Measurements from ENCODE around the gene STARD7. TPM values are rescaled to one million over a fixed set of nuclear protein-coding genes. Genes with fewer than 3 reads are reported as not detected.
"Not testable (repeated sequence)": the region's sequence is repeated elsewhere in the genome, so short reads cannot be mapped to it uniquely, and the experiment has no call there.

The STARD7 gene
- total RNA-seq, 1 donor from 2014 or later, result 142 TPM

- intact Hi-C loops (cut with DNase I), result no loop called here
- no peak for DNase-seq (ENCODE audit: low spot score)
Measured at GRCh38 chr2:96239091-96239490, 30.5 kb upstream of the STARD7 start.

GRCh38 chr2:96238266-96238665 lies 29.6 kb upstream of the STARD7 start:
- no peak for DNase-seq (ENCODE audit: low spot score)

GRCh38 chr2:96236882-96237281 lies 28.3 kb upstream of the STARD7 start:
- no peak for DNase-seq (ENCODE audit: low spot score)
- intact Hi-C loops (cut with DNase I), result no loop called here

More at GRCh38 chr2:96238266-96238665, 29.6 kb upstream of the STARD7 start:
- intact Hi-C loops (cut with DNase I), result no loop called here

GRCh38 chr2:96233880-96234316 lies 25.3 kb upstream of the STARD7 start:
- DNase-seq (ENCODE audit: low spot score), result no peak
- intact Hi-C loops (cut with DNase I), result no loop called here

- intact Hi-C loops (cut with DNase I), result no loop called here
Measured at GRCh38 chr2:96233436-96233835, 24.8 kb upstream of the STARD7 start.

GRCh38 chr2:96231316-96231715 lies 22.7 kb upstream of the STARD7 start:
- intact Hi-C loops (cut with DNase I), result no loop called here
- no peak for DNase-seq (ENCODE audit: low spot score)

More at GRCh38 chr2:96233436-96233835, 24.8 kb upstream of the STARD7 start:
- DNase-seq (ENCODE audit: low spot score), result no peak

GRCh38 chr2:96225016-96225533 lies 16.4 kb upstream of the STARD7 start:
- intact Hi-C loops (cut with DNase I), result no loop called here
- no peak for DNase-seq (ENCODE audit: low spot score)

- intact Hi-C loops (cut with DNase I); DNase-seq (ENCODE audit: low spot score): not testable (repeated sequence)
Measured at GRCh38 chr2:96221106-96221505, 12.5 kb upstream of the STARD7 start.

- DNase-seq (ENCODE audit: low spot score); intact Hi-C loops (cut with DNase I): not testable (repeated sequence)
Measured at GRCh38 chr2:96219959-96220358, 11.3 kb upstream of the STARD7 start.

- intact Hi-C loops (cut with DNase I), result no loop called here
- DNase-seq (ENCODE audit: low spot score), result no peak
Measured at GRCh38 chr2:96218508-96219131, 10.0 kb upstream of the STARD7 start.

- intact Hi-C loops (cut with DNase I), result no loop called here
- no peak for DNase-seq (ENCODE audit: low spot score)
Measured at GRCh38 chr2:96214554-96214953, 5.9 kb upstream of the STARD7 start.

GRCh38 chr2:96213379-96213778 lies 4.8 kb upstream of the STARD7 start:
- intact Hi-C loops (cut with DNase I), result no loop called here
- DNase-seq (ENCODE audit: low spot score), result no peak

- intact Hi-C loops (cut with DNase I), result no loop called here
- no peak for DNase-seq (ENCODE audit: low spot score)
Measured at GRCh38 chr2:96212339-96212738, 3.7 kb upstream of the STARD7 start.

GRCh38 chr2:96209729-96210085 lies 1.1 kb upstream of the STARD7 start:
- intact Hi-C loops (cut with DNase I), result loop anchor here (2.0 kb wide), 1 partner anchor 65 kb away; the partner anchor contains the start of gene DUSP2
- DNase-seq (ENCODE audit: low spot score), result no peak

- no peak for DNase-seq (ENCODE audit: low spot score)
- intact Hi-C loops (cut with DNase I), result loop anchor here (2.0 kb wide), 1 partner anchor 64 kb away; the partner anchor contains the start of gene DUSP2
Measured at GRCh38 chr2:96209011-96209728, 543 bp upstream of the STARD7 start.

- intact Hi-C loops (cut with DNase I), result loop anchor here (1.0 to 2.0 kb wide), 2 partner anchors 59 to 63 kb away; partner anchors contain the start of genes CIAO1 and DUSP2
Measured at GRCh38 chr2:96207774-96208142, 869 bp downstream of the STARD7 start.

GRCh38 chr2:96207073-96207773 lies 1.4 kb downstream of the STARD7 start:
- intact Hi-C loops (cut with DNase I), result no loop called here
- no peak for DNase-seq (ENCODE audit: low spot score)

More at GRCh38 chr2:96207774-96208142, 869 bp downstream of the STARD7 start:
- no peak for DNase-seq (ENCODE audit: low spot score)

GRCh38 chr2:96205888-96206287 lies 2.7 kb downstream of the STARD7 start:
- DNase-seq (ENCODE audit: low spot score), result no peak
- intact Hi-C loops (cut with DNase I), result no loop called here

GRCh38 chr2:96204836-96205624 lies 3.6 kb downstream of the STARD7 start:
- intact Hi-C loops (cut with DNase I), result no loop called here
- DNase-seq (ENCODE audit: low spot score), result no peak

Measured in cardiac septum (tissue), 1 donor.